Caco-2 (cell line): ENCODE results near the gene PACS2. TPM values are rescaled to one million over a fixed set of nuclear protein-coding genes. Genes with fewer than 3 reads are reported as not detected.
A peak's percentile ranks its signal among the peaks of the same experiment; 100 is the strongest.

Experiments used
- BruUV-seq: library from RNA; stranded (reverse); fragments of 400-500 nt; replicated peaks from 2 replicates; lab custom pipeline; 2021; lab: Mats Ljungman, UMichigan
- CTCF ChIA-PET: fragments of 300-600 bp; sonication (Branson Sonifier 250); formaldehyde crosslinking; loops from one replicate; lab custom pipeline; 2022; ENCODE audit warnings: antibody characterized with exemption; lab: Charles Lee
- POLR2A ChIA-PET: fragments of 300-600 bp; sonication (Branson Sonifier 250); formaldehyde crosslinking; loops from one replicate; lab custom pipeline; 2022; ENCODE audit warnings: antibody characterized with exemption; lab: Charles Lee
- DNase-seq, 2 experiments: peaks; one replicate each; pipeline versions ENCODE4 v3.0.0 to v3.0.0-alpha.2; 2020 to 2022
- H3K27me3 ChIP-seq: replicated peaks from 2 replicates; pipeline ENCODE4 v1.6.0; 2011; ENCODE audit warnings: low read length; ENCODE audit not compliant: control insufficient read depth, insufficient read depth
- H3K36me3 ChIP-seq: 2 replicates; pipeline ENCODE4 v1.5.1; 2011; ENCODE audit warnings: low read length; ENCODE audit not compliant: control insufficient read depth, insufficient read depth
- H3K4me1 ChIP-seq: fragments of 250-450 bp; sonication (Bioruptor Pico); 2 replicates; pipeline ENCODE4 v1.5.1; 2020; ENCODE audit warnings: mild to moderate bottlenecking
- H3K4me3 ChIP-seq: 2 replicates; pipeline ENCODE4 v1.5.1; 2011; ENCODE audit warnings: low read depth, mild to moderate bottlenecking, control low read depth, low read length
- H3K9me3 ChIP-seq: fragments of 250-450 bp; sonication (Bioruptor Pico); 2 replicates; pipeline ENCODE4 v1.5.1; 2020; ENCODE audit warnings: mild to moderate bottlenecking, moderate library complexity
- H3K27ac Mint-ChIP-seq: one replicate; pipeline ENCODE4 v1.8.0; 2022; ENCODE audit warnings: mixed read lengths; ENCODE audit not compliant: unreplicated experiment
- H3K27me3 Mint-ChIP-seq: one replicate; pipeline ENCODE4 v1.8.0; 2022; ENCODE audit warnings: mixed read lengths; ENCODE audit not compliant: insufficient read depth, unreplicated experiment
- H3K36me3 Mint-ChIP-seq: one replicate; pipeline ENCODE4 v1.8.0; 2022; ENCODE audit warnings: mild to moderate bottlenecking, mixed read lengths; ENCODE audit not compliant: insufficient read depth, unreplicated experiment
- H3K4me1 Mint-ChIP-seq: one replicate; pipeline ENCODE4 v1.8.0; 2022; ENCODE audit warnings: low read depth, mixed read lengths; ENCODE audit not compliant: unreplicated experiment
- H3K4me3 Mint-ChIP-seq: one replicate; pipeline ENCODE4 v1.8.0; 2022; ENCODE audit warnings: mild to moderate bottlenecking, moderate library complexity, mixed read lengths; ENCODE audit not compliant: unreplicated experiment
- H3K9me3 Mint-ChIP-seq: one replicate; pipeline ENCODE4 v1.8.0; 2022; ENCODE audit warnings: mixed read lengths; ENCODE audit not compliant: unreplicated experiment
- CTCF ChIP-seq, 2 experiments: fragments of 200-600 bp in 1 of 2; IDR thresholded peaks; 1 replicate in 1 of 2; 2 replicates in 1 of 2; pipeline versions ENCODE4 v1.5.1 to v1.8.0; 2011 to 2022; ENCODE audit warnings: antibody characterized with exemption in 1 of 2, control low read depth in 1 of 2, inconsistent platforms in 1 of 2, low read depth in 1 of 2, low read length in 1 of 2, mild to moderate bottlenecking in 1 of 2, moderate library complexity in 1 of 2; ENCODE audit not compliant: insufficient read depth in 1 of 2, severe bottlenecking in 1 of 2, unreplicated experiment in 1 of 2
- intact Hi-C: fragments of 100-400 bp; cut with micrococcal nuclease; formaldehyde crosslinking; loops from one replicate; pipeline ENCODE4 v1.10.0; 2022; ENCODE audit not compliant: unreplicated experiment
- total RNA-seq: library from RNA; stranded (reverse); gene quantifications from 2 replicates; pipeline ENCODE4 v1.2.3, GENCODE V29; 2022

The PACS2 gene
- total RNA-seq, 1 experiment from 2014 or later, result 58.1 TPM

GRCh38 chr14:105280525-105280924 is 34.0 kb upstream of the PACS2 start:
- Mint-ChIP-seq H3K9me3 (no peaks in the 10 kb centered on the region), H3K4me3 (no peak overlapping the region), H3K36me3 (peaks cover 7% of the 10 kb centered on the region), H3K27me3 (no peaks in the 10 kb centered on the region), H3K4me1 (no peaks in the 10 kb centered on the region), H3K27ac (no peak overlapping the region)
- BruUV-seq, result no TSS peak
- CTCF ChIA-PET, result no interaction called here
- DNase-seq, result no peak
- no peaks in the 10 kb centered on the region for H3K36me3 ChIP-seq
- no peak for TF ChIP-seq CTCF (IDR thresholded peaks at IDR 0.05; ENCODE audit: insufficient read depth in 1 of 2, low read depth in 1 of 2, low read length in 1 of 2, severe bottlenecking in 1 of 2, unreplicated experiment in 1 of 2)
- no peaks in the 10 kb centered on the region for H3K27me3 ChIP-seq
- POLR2A ChIA-PET, result no interaction called here
- H3K4me1 ChIP-seq, result no peaks in the 10 kb centered on the region
- intact Hi-C loops, result loop anchor here (2.0 kb wide), 1 partner anchor 78 kb away; no protein-coding TSS in a partner anchor
- H3K4me3 ChIP-seq, result no peak overlapping the region
- H3K9me3 ChIP-seq, result no peaks in the 10 kb centered on the region

- H3K36me3 ChIP-seq, result no peaks in the 10 kb centered on the region
- DNase-seq, result peak in 1 of 2 experiments; percentile 29
- intact Hi-C loops, result loop anchor here (2.0 kb wide), 1 partner anchor 79 kb away; no protein-coding TSS in a partner anchor
- H3K9me3 Mint-ChIP-seq, result no peaks in the 10 kb centered on the region
- H3K27me3 ChIP-seq, result no peaks in the 10 kb centered on the region
- peaks cover 7% of the 10 kb centered on the region for H3K36me3 Mint-ChIP-seq
- TF ChIP-seq CTCF (IDR thresholded peaks at IDR 0.05; ENCODE audit: insufficient read depth in 1 of 2, low read depth in 1 of 2, low read length in 1 of 2, severe bottlenecking in 1 of 2, unreplicated experiment in 1 of 2), result peak; percentile 34 to 70
- H3K4me3 Mint-ChIP-seq, result no peak overlapping the region
- no peaks in the 10 kb centered on the region for H3K4me1 Mint-ChIP-seq
- H3K27ac Mint-ChIP-seq, result no peak overlapping the region
- CTCF ChIA-PET, result interaction anchor here (0.7 kb wide), 1 partner anchor 20 kb away, joined by 3 read pairs; no protein-coding TSS in a partner anchor
- H3K9me3 ChIP-seq, result no peaks in the 10 kb centered on the region
- POLR2A ChIA-PET, result no interaction called here
- BruUV-seq, result no TSS peak
- no peaks in the 10 kb centered on the region for H3K4me1 ChIP-seq
- no peaks in the 10 kb centered on the region for H3K27me3 Mint-ChIP-seq
- H3K4me3 ChIP-seq, result no peak overlapping the region
These were observed 33.0 kb upstream of the PACS2 start for GRCh38 chr14:105281371-105282097.

- Histone ChIP-seq H3K4me1 (no peaks in the 10 kb centered on the region), H3K27me3 (no peaks in the 10 kb centered on the region), H3K36me3 (no peaks in the 10 kb centered on the region), H3K4me3 (no peak overlapping the region), H3K9me3 (no peaks in the 10 kb centered on the region)
- Mint-ChIP-seq H3K9me3 (no peaks in the 10 kb centered on the region), H3K4me3 (no peak overlapping the region), H3K27me3 (no peaks in the 10 kb centered on the region), H3K36me3 (peaks cover 7% of the 10 kb centered on the region), H3K4me1 (no peaks in the 10 kb centered on the region), H3K27ac (no peak overlapping the region)
- CTCF ChIA-PET, result interaction anchor here (0.7 kb wide), 2 partner anchors 19 to 44 kb away, joined by 3 read pairs; no protein-coding TSS in a partner anchor
- no peak for DNase-seq
- intact Hi-C loops, result no loop called here
- BruUV-seq, result no TSS peak
- TF ChIP-seq CTCF (IDR thresholded peaks at IDR 0.05; ENCODE audit: insufficient read depth in 1 of 2, low read depth in 1 of 2, low read length in 1 of 2, severe bottlenecking in 1 of 2, unreplicated experiment in 1 of 2), result no peak
- POLR2A ChIA-PET, result no interaction called here
These were observed 32.3 kb upstream of the PACS2 start for GRCh38 chr14:105282098-105282725.
